Colonic mucosa (tissue), 4 donors: Measurements from ENCODE around the gene COPS9. TPM values are rescaled to one million over a fixed set of nuclear protein-coding genes. Genes with fewer than 3 reads are reported as not detected.

Experiments used
- DNase-seq: peaks from one replicate; pipeline ENCODE4 v3.0.0-alpha.2; 2020
- H3K27ac ChIP-seq: fragments of 200-600 bp; one replicate; pipeline ENCODE4 v1.8.0; 2021
- H3K27me3 ChIP-seq: fragments of 200-600 bp; one replicate; pipeline ENCODE4 v1.8.0; 2021
- H3K36me3 ChIP-seq: fragments of 200-600 bp; one replicate; pipeline ENCODE4 v1.8.0; 2021
- H3K4me1 ChIP-seq: fragments of 200-600 bp; one replicate; pipeline ENCODE4 v1.8.0; 2021; ENCODE audit warnings: mild to moderate bottlenecking
- H3K4me3 ChIP-seq: fragments of 200-600 bp; one replicate; pipeline ENCODE4 v1.8.0; 2021
- H3K9ac ChIP-seq, 2 donors: one replicate each; pipeline ENCODE4 v1.7.0; 2013; ENCODE audit warnings: control low read depth in 2 of 2, low read depth in 2 of 2, low read length in 2 of 2
- H3K9me3 ChIP-seq: fragments of 200-600 bp; one replicate; pipeline ENCODE4 v1.8.0; 2021
- intact Hi-C: fragments of 100-400 bp; cut with DNase I; formaldehyde crosslinking; loops from one replicate; pipeline ENCODE4 v1.14.1; 2022
- total RNA-seq, 2 donors: library from RNA; stranded (reverse); fragmentation: NEBNext Ultra II Directional in 1 of 2; extraction: Animal tissue kit (Norgen Biotek cat#: 25700) in 1 of 2; gene quantifications; one replicate each; pipeline ENCODE4 v1.2.1, GENCODE V29; 2021
- TF ChIP-seq, protein P1 (sequence below): fragments of 200-600 bp; IDR thresholded peaks from one replicate; pipeline ENCODE4 v1.8.0; 2022; ENCODE audit warnings: antibody characterized with exemption, mild to moderate bottlenecking
- donor health status: healthy.
- donor health status: DM: no; HTN: no; CAD: no.
- donor health status: DM: no; HTN: no; CAD: no.

Gene COPS9
- total RNA-seq, 2 donors from 2014 or later, result 119 to 169 TPM

DNA sequence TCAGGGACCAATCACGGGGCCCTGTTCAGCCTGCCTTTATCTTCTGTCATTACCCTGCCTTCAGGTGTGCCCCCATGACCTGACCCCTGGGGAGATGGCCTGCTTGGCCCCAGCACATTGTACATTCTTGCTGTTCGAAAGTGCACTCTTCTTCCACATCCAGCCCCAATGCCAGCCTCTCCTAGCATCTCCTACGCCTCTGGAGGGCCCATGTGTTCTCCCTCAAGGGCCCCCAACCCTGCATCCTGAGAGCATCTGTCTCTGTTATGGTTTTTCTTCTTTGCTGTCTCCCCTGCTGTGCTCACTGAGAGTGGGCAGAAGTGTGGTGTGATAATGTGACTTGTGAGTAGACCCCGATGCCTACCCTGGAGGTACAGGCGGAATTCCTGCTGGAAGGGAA is 45.9 kb upstream of the COPS9 start:
- DNase-seq, result no peak
- Histone ChIP-seq H3K9me3 (no peaks in the 10 kb centered on the region), H3K4me1 (no peaks in the 10 kb centered on the region), H3K27ac (no peak overlapping the region), H3K36me3 (no peaks in the 10 kb centered on the region), H3K4me3 (no peak overlapping the region), H3K9ac (no peak overlapping the region), H3K27me3 (no peaks in the 10 kb centered on the region)
- TF ChIP-seq, protein P1, sequence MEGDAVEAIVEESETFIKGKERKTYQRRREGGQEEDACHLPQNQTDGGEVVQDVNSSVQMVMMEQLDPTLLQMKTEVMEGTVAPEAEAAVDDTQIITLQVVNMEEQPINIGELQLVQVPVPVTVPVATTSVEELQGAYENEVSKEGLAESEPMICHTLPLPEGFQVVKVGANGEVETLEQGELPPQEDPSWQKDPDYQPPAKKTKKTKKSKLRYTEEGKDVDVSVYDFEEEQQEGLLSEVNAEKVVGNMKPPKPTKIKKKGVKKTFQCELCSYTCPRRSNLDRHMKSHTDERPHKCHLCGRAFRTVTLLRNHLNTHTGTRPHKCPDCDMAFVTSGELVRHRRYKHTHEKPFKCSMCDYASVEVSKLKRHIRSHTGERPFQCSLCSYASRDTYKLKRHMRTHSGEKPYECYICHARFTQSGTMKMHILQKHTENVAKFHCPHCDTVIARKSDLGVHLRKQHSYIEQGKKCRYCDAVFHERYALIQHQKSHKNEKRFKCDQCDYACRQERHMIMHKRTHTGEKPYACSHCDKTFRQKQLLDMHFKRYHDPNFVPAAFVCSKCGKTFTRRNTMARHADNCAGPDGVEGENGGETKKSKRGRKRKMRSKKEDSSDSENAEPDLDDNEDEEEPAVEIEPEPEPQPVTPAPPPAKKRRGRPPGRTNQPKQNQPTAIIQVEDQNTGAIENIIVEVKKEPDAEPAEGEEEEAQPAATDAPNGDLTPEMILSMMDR, result no peak
- intact Hi-C loops, result no loop called here

DNA sequence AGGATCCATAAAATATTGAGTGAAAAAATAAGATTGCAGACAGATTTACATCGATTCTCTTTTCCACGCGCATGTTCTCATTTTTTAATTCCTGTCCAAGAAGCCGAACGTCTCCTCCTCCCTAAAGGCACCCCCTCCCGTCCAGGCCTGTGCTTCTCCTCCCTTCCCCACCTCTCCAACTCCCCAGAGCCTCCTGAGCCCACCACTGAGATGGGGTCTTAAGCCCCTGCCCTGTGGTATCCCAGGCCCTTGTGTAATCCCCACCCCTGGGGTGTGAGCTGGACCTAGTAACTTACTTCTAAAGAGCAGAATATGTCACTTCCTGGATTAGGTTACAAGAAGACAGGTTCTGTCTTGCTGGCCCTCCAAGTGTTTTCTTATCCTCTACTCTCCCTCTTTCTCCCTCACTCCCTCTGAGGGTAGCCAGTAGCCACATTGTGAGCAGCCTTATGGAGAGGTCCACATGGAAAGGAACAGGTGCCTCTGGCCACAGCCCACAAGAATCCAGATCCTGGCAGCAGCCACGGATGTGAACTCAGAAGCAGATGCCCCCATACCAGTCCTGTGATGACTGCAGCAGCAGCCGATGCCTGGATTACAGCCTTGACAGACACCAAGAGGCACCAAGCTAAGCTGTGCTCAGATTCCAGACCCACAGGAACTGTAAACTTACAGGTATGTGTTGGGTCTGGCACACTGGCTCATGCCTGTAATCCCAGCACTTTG is 44.0 kb upstream of the COPS9 start:
- intact Hi-C loops, result no loop called here
- Histone ChIP-seq H3K4me3 (no peak overlapping the region), H3K36me3 (no peaks in the 10 kb centered on the region), H3K9ac (no peak overlapping the region), H3K9me3 (no peaks in the 10 kb centered on the region), H3K27ac (no peak overlapping the region), H3K27me3 (no peaks in the 10 kb centered on the region), H3K4me1 (no peaks in the 10 kb centered on the region)
- DNase-seq, result no peak
- TF ChIP-seq, protein P1, result no peak

DNA sequence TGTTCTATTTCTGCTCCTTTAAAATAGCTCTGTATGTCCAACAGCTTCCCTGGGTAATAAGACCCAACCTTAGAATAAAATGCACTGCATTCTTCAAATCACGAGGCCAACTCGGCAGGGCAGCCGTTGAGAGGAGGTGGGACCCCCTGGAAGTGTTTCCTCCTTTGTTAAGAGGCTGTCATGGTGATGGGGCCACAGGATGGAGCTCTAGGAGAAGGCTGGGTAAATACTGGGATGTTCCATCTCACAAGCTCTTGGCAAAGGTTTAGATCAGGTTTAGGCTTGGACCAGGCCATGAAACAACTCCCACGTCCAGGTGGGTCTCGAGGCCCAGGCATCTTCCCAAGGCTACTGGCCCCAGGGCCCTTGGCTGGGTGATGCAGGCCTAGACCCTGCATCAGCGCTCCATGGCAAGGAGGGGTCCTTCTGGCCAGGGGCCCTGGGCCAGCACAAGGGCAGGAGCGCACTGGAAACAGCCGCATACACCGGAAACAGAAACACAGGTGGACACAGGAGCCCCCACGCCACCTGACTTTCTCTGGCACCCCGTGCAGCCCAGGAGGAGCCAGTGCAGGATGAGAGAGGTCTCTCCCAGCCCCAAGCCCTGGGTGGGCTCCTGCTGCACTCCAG is 43.2 kb upstream of the COPS9 start:
- Histone ChIP-seq H3K36me3 (no peaks in the 10 kb centered on the region), H3K9ac (no peak overlapping the region), H3K4me1 (no peaks in the 10 kb centered on the region), H3K4me3 (no peak overlapping the region), H3K27ac (no peak overlapping the region), H3K9me3 (no peaks in the 10 kb centered on the region), H3K27me3 (no peaks in the 10 kb centered on the region)
- TF ChIP-seq, protein P1, result no peak
- intact Hi-C loops, result no loop called here
- DNase-seq, result no peak

DNA sequence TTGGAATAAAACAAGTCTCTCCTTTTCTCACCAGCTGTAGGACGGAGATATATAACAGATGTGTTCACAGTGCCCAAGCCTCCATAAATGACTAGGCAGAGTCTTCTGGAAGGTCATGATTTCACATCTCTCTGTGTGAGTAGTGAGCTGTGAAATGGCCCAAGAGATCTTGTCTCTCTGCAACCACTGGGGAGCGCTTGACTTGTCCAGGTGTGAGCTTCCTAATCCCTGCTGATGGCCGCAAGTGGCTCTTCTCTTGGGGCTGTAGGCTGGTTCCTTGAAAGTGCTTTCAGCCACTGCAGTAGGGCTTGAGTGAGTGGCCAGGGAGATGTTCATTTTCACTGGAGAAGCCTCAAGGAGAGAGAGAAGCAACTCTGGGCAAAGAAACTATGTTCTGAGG is 42.5 kb upstream of the COPS9 start:
- Histone ChIP-seq H3K9ac (no peak overlapping the region), H3K9me3 (no peaks in the 10 kb centered on the region), H3K4me1 (no peaks in the 10 kb centered on the region), H3K27ac (no peak overlapping the region), H3K27me3 (no peaks in the 10 kb centered on the region), H3K4me3 (no peak overlapping the region), H3K36me3 (no peaks in the 10 kb centered on the region)
- TF ChIP-seq, protein P1, result no peak
- DNase-seq, result no peak
- intact Hi-C loops, result no loop called here

DNA sequence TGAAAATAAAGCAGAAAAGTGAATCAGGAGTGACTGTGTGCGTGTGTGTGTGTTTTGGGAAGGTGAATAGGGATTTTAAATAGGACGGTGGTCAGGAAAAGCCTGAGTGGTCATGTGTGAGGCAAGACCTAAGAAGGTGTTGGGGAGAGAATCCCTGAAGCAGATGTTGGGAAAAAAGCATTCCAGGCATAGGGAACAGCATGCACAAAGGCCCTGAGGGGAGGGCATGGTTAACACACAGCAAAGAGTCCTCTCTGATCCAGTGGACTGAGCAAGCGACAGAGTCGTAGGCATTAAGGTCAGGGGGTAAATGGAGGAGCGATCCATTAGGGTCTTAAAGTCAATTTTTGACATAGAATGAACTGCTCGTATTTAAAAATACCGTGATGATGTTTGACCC is 38.4 kb upstream of the COPS9 start:
- intact Hi-C loops, result no loop called here
- no peaks in the 10 kb centered on the region for H3K27me3 ChIP-seq
- H3K27ac ChIP-seq, result no peak overlapping the region
- DNase-seq, result no peak
- no peaks in the 10 kb centered on the region for H3K4me1 ChIP-seq
- TF ChIP-seq, protein P1, result no peak
- no peaks in the 10 kb centered on the region for H3K36me3 ChIP-seq
- H3K9ac ChIP-seq, result no peak overlapping the region
- H3K9me3 ChIP-seq, result no peaks in the 10 kb centered on the region
- H3K4me3 ChIP-seq, result no peak overlapping the region
